DOHH2 (cell line): ENCODE data around the gene BAX.

ENCODE experiments used
- EZH2phosphoT487 ChIP-seq: fragments of 200-600 bp; sonication (generic); IDR thresholded peaks from 2 replicates; pipeline ENCODE4 v1.6.1; 2017; ENCODE audit warnings: borderline replicate concordance, mild to moderate bottlenecking, antibody characterized with exemption, low read length, moderate library complexity, mixed read lengths
- TF ChIP-seq, protein P1 (sequence below): fragments of 200-600 bp; sonication (generic); IDR thresholded peaks from one replicate; pipeline ENCODE4 v1.5.1; 2014; ENCODE audit warnings: antibody characterized with exemption, mild to moderate bottlenecking, low read depth, low read length; ENCODE audit not compliant: poor library complexity, severe bottlenecking

DNA sequence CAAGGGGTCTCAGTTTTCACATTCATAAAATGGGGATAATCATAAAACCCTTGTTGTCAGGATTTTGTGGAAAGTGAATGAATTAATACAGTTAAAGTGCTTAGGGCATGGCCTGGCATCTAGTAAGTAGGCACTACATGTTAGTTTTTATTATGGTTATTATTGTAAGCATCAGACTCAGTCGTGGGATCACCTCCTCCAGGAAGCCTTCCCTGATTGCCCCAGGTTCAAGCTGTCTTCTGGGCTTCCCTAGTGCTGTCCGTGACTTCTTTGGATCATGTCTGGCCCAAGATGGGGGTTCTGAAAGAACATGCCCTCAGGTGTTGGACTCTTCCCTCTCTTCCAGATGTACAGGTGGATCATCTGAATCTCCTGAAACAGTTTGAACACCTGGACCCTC is 43.9 kb upstream of the BAX start:
- TF ChIP-seq, protein P1, sequence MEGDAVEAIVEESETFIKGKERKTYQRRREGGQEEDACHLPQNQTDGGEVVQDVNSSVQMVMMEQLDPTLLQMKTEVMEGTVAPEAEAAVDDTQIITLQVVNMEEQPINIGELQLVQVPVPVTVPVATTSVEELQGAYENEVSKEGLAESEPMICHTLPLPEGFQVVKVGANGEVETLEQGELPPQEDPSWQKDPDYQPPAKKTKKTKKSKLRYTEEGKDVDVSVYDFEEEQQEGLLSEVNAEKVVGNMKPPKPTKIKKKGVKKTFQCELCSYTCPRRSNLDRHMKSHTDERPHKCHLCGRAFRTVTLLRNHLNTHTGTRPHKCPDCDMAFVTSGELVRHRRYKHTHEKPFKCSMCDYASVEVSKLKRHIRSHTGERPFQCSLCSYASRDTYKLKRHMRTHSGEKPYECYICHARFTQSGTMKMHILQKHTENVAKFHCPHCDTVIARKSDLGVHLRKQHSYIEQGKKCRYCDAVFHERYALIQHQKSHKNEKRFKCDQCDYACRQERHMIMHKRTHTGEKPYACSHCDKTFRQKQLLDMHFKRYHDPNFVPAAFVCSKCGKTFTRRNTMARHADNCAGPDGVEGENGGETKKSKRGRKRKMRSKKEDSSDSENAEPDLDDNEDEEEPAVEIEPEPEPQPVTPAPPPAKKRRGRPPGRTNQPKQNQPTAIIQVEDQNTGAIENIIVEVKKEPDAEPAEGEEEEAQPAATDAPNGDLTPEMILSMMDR, result no peak
- no peak for TF ChIP-seq EZH2phosphoT487
